ENCODE data around the gene MBD3L5. TPM values are rescaled to one million over a fixed set of nuclear protein-coding genes. Genes with fewer than 3 reads are reported as not detected.

The MBD3L5 gene
- total RNA-seq, 1 donor from 2014 or later, result not detected

DNA sequence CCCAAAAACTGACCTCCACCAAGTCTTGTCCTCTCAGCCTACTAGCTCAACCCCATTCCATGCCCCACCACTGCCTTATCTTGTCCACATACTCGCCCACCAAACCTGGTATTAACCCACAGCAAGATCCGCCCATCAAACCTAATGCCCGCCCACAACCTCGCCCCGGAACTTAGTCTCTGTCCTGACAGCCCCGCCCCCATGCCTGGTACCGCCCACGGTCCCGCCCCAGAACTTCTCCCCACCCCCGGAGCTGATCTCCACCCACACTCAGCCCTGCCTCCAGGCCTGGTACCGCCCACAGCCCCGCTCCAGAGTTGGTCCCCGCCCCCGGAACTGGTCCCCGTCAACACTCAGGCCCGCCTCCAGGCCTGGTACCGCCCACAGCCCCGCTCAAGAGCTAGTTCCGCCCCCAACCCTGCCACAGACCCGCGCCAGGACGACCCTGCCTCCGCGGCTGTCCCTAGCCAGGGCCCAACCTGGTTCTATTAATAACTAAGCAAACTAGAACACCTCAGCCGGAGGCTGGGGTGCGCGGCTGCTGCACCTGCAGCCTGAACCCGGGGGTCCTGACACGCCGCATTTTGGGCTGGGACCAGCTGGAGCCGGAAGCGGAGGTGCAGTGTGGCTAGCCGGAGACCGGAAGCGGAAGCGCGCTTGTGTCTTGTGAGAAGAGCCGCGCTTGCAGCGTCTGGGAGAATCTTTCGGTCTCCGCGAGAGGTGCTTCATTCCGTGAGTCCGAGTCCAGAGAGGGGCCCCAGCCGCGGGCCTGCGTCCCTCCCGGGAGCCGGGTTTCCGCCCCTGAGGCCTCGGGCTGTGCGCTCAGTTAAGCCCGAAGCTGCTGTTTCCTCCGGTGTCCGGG lies 38.9 kb downstream of the MBD3L5 start, which contains the start of gene ZNF557:
ZNF557 (plus strand) TSS at position 662 of the 862 bp plus-strand sequence. CDS start 5,372 bp downstream, outside the sequence.
- peak; percentile 93 for DNase-seq (ENCODE audit: low spot score, unreplicated experiment)
- peak within 1 kb of the TSS; percentile 96 for H3K4me3 Mint-ChIP-seq (ENCODE audit: low read depth)
- H3K9me3 Mint-ChIP-seq (ENCODE audit: low read depth), result peaks cover 16% of the 10 kb centered on the region
- H3K27me3 Mint-ChIP-seq, result no peaks in the 10 kb centered on the region
- H3K27ac Mint-ChIP-seq, result peak within 1 kb of the TSS; percentile 93
- peaks cover 17% of the 10 kb centered on the region for H3K36me3 Mint-ChIP-seq (ENCODE audit: insufficient read depth)
- peaks cover 2% of the 10 kb centered on the region for H3K4me1 Mint-ChIP-seq (ENCODE audit: low read depth)
- TF ChIP-seq CTCF (IDR thresholded peaks at IDR 0.05; ENCODE audit: unreplicated experiment), result no peak

DNA sequence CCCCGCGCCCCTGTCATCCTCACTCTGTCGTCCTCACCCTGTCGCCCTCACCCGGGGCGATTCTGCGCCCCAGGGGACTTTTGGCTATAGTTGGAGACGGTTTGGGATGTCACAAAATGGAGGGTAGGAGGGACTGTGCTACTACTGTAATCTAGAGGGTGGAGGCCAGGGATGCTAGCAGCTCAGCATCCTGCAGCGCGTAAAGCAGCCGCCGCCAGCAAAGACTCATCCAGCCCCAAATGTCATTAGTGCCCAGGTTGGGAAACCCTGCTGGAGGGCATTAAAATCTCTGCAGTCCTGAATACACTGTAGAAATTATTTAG lies 39.5 kb downstream of the MBD3L5 start:
- no peak for TF ChIP-seq CTCF (IDR thresholded peaks at IDR 0.05; ENCODE audit: unreplicated experiment)
- peaks cover 20% of the 10 kb centered on the region for H3K36me3 Mint-ChIP-seq (ENCODE audit: insufficient read depth)
- H3K9me3 Mint-ChIP-seq (ENCODE audit: low read depth), result peaks cover 18% of the 10 kb centered on the region
- no peak for DNase-seq (ENCODE audit: low spot score, unreplicated experiment)
- H3K27me3 Mint-ChIP-seq, result no peaks in the 10 kb centered on the region
- peak overlapping the region; percentile 96 for H3K4me3 Mint-ChIP-seq (ENCODE audit: low read depth)
- H3K27ac Mint-ChIP-seq, result peak overlapping the region; percentile 40
- H3K4me1 Mint-ChIP-seq (ENCODE audit: low read depth), result peaks cover 2% of the 10 kb centered on the region

DNA sequence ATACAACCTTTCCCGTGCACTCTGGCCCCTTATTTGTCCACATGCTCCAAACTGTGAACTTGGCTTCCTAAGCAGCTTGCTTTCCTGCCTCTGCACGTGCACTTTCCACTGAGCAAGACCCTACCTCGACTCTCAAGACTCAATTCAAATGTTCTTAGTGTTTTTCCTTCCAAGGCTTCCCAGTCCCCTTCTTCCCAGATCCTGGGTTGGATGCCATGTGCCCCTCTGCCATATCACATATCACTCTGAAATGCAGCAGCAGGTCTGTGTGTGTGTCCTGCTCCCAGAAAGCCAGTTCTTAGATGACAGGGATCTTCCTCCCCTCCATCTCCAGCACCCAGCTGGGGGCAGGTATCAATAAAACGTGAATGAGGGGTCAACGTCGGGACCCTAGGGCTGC lies 42.2 kb downstream of the MBD3L5 start:
- H3K27me3 Mint-ChIP-seq, result no peaks in the 10 kb centered on the region
- H3K9me3 Mint-ChIP-seq (ENCODE audit: low read depth), result peaks cover 17% of the 10 kb centered on the region
- peaks cover 2% of the 10 kb centered on the region for H3K4me1 Mint-ChIP-seq (ENCODE audit: low read depth)
- no peak for TF ChIP-seq CTCF (IDR thresholded peaks at IDR 0.05; ENCODE audit: unreplicated experiment)
- H3K27ac Mint-ChIP-seq, result peak overlapping the region; percentile 73
- peak overlapping the region; percentile 65 for H3K4me3 Mint-ChIP-seq (ENCODE audit: low read depth)
- no peak for DNase-seq (ENCODE audit: low spot score, unreplicated experiment)
- H3K36me3 Mint-ChIP-seq (ENCODE audit: insufficient read depth), result peaks cover 45% of the 10 kb centered on the region

GRCh38 chr19:7074705-7075282 lies 44.4 kb downstream of the MBD3L5 start:
- Mint-ChIP-seq H3K9me3 (ENCODE audit: low read depth) (peaks cover 29% of the 10 kb centered on the region), H3K4me1 (ENCODE audit: low read depth) (peaks cover 1% of the 10 kb centered on the region), H3K36me3 (ENCODE audit: insufficient read depth) (peaks cover 67% of the 10 kb centered on the region), H3K27me3 (no peaks in the 10 kb centered on the region), H3K4me3 (ENCODE audit: low read depth) (no peak overlapping the region), H3K27ac (no peak overlapping the region)
- TF ChIP-seq CTCF (IDR thresholded peaks at IDR 0.05; ENCODE audit: unreplicated experiment), result no peak
- DNase-seq (ENCODE audit: low spot score, unreplicated experiment), result no peak

DNA sequence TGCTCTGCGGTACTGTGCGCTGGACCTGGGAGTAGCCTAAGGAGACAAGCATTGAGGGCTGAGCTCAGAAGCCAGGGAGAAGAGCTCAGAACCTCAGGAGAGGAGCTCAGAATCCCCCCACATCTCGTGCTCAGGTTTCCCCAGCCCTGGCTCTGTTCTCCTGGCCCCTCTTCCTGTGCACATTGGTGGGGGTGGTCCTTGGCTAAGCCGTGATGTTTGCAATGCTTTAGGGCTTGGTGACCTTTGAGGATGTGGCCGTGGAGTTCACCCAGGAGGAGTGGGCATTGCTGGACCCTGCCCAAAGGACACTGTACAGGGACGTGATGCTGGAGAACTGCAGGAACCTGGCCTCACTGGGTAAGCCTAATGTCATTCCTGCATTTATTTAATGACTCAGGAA lies 45.8 kb downstream of the MBD3L5 start:
- Mint-ChIP-seq H3K36me3 (ENCODE audit: insufficient read depth) (peaks cover 79% of the 10 kb centered on the region), H3K27ac (no peak overlapping the region), H3K9me3 (ENCODE audit: low read depth) (peaks cover 38% of the 10 kb centered on the region), H3K4me3 (ENCODE audit: low read depth) (no peak overlapping the region), H3K27me3 (no peaks in the 10 kb centered on the region), H3K4me1 (ENCODE audit: low read depth) (no peaks in the 10 kb centered on the region)
- DNase-seq (ENCODE audit: low spot score, unreplicated experiment), result no peak
- TF ChIP-seq CTCF (IDR thresholded peaks at IDR 0.05; ENCODE audit: unreplicated experiment), result no peak

All from progenitor cell of endocrine pancreas (in vitro differentiated cells).